Measurements from ENCODE around the gene FMN1. TPM values are rescaled to one million over a fixed set of nuclear protein-coding genes. Genes with fewer than 3 reads are reported as not detected.

Gene FMN1, protein sequence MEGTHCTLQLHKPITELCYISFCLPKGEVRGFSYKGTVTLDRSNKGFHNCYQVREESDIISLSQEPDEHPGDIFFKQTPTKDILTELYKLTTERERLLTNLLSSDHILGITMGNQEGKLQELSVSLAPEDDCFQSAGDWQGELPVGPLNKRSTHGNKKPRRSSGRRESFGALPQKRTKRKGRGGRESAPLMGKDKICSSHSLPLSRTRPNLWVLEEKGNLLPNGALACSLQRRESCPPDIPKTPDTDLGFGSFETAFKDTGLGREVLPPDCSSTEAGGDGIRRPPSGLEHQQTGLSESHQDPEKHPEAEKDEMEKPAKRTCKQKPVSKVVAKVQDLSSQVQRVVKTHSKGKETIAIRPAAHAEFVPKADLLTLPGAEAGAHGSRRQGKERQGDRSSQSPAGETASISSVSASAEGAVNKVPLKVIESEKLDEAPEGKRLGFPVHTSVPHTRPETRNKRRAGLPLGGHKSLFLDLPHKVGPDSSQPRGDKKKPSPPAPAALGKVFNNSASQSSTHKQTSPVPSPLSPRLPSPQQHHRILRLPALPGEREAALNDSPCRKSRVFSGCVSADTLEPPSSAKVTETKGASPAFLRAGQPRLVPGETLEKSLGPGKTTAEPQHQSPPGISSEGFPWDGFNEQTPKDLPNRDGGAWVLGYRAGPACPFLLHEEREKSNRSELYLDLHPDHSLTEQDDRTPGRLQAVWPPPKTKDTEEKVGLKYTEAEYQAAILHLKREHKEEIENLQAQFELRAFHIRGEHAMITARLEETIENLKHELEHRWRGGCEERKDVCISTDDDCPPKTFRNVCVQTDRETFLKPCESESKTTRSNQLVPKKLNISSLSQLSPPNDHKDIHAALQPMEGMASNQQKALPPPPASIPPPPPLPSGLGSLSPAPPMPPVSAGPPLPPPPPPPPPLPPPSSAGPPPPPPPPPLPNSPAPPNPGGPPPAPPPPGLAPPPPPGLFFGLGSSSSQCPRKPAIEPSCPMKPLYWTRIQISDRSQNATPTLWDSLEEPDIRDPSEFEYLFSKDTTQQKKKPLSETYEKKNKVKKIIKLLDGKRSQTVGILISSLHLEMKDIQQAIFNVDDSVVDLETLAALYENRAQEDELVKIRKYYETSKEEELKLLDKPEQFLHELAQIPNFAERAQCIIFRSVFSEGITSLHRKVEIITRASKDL (N-terminal part only)
- 1.7 TPM for polyA plus RNA-seq (2013, experiment 1 of 4)
- polyA plus RNA-seq (2013, experiment 2 of 4) = 1.9 TPM
- 1.2 TPM for polyA plus RNA-seq (2013, experiment 3 of 4)
- polyA plus RNA-seq (2013, experiment 4 of 4) = 2.3 TPM

DNA sequence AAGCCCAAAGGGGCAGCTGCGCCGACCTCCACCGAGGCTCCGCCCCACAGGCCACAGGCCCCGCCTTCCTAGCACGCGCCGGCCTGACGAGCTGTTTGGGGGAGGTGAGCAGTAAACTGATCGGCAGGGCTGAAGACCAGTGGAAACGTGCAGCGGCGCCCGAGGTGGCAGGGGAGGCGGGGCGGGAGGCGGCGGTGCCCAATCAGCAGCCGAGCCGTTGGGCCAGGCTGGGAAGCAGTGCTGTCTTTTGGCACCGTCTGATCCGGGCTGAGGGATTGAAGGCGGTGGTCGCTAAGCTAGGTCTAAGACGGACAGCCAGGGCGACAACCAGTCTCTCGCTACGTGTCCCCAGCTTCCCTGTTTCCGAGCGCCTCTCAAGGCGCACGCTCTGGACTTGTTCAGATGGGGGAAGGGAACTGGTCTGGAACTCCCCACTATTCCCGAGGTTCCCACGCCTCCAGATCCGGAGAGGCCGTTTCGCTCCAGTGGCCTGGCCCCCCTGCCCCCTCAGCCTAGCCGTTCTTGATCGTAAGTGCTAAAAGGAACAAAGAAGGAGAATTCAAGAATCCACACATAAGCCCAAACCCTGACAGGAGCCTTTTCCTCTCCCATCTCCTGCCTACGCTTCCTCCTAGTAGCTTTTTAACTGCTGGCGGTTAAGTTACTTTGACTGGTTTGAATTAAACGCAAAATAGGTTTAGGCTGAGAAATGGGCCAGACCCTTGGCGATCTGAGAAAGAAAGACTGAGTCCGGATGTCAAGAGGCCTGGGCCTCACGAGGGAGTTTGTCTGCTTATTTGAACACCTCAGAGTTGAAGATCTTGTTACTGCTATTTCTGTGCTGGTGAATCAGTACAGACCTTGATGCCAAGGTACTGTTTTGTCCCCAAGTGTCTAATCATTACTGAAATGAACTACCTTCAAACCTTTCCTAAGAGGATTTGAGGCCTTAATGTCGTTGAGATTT lies at the start of gene FMN1:
FMN1 (minus strand) TSS at position 11 of the 967 bp plus-strand sequence. CDS start 39,800 bp downstream, outside the sequence.
- no peaks in the 10 kb centered on the region for H3K36me3 ChIP-seq (ENCODE audit: control insufficient read depth, insufficient read depth, low read length)
- H3K9me3 ChIP-seq (ENCODE audit: control insufficient read depth, low read length) = no peaks in the 10 kb centered on the region
- H3K27me3 ChIP-seq (ENCODE audit: control insufficient read depth, insufficient read depth, low read length, poor library complexity, severe bottlenecking) = no peaks in the 10 kb centered on the region
- peaks cover 19% of the 10 kb centered on the region for H3K4me1 ChIP-seq (ENCODE audit: control insufficient read depth, insufficient read depth, low read length)
- peak within 1 kb of the TSS; percentile 44 for H3K27ac ChIP-seq (ENCODE audit: insufficient read depth, low read depth, low read length, poor library complexity, severe bottlenecking)
- WGBS, 2 experiments = 11 to 13% methylated on average over 46 of the region's 46 CpGs
- peak within 1 kb of the TSS; percentile 42 for H3K4me3 ChIP-seq (ENCODE audit: insufficient read depth, low read depth, low read length)

DNA sequence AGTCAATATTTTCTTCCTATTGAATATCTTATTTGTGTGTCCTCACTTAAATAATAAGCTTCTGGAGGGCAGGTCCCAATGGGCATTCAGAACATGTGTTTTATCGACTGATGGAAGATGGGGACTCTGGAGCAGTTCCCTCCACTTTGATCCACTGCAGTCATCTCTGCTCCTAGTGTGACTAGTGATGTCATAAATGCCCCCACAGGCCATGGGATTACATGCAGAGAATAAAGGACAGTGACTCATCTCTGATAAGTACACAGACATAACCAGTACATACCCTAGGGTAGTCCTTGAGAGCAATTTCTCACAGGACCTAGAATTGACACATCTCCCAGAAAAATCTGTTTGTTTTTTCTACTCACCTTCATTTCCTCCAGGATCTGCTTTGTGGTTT lies 49.4 kb upstream of the FMN1 start:
- Histone ChIP-seq H3K9me3 (ENCODE audit: control insufficient read depth, low read length) (no peaks in the 10 kb centered on the region), H3K27ac (ENCODE audit: insufficient read depth, low read depth, low read length, poor library complexity, severe bottlenecking) (no peak overlapping the region), H3K4me3 (ENCODE audit: insufficient read depth, low read depth, low read length) (no peak overlapping the region), H3K4me1 (ENCODE audit: control insufficient read depth, insufficient read depth, low read length) (no peaks in the 10 kb centered on the region), H3K27me3 (ENCODE audit: control insufficient read depth, insufficient read depth, low read length, poor library complexity, severe bottlenecking) (no peaks in the 10 kb centered on the region), H3K36me3 (ENCODE audit: control insufficient read depth, insufficient read depth, low read length) (no peaks in the 10 kb centered on the region)
- WGBS, 2 experiments = 94 to 100% methylated on average over 1 of the region's 1 CpG

DNA sequence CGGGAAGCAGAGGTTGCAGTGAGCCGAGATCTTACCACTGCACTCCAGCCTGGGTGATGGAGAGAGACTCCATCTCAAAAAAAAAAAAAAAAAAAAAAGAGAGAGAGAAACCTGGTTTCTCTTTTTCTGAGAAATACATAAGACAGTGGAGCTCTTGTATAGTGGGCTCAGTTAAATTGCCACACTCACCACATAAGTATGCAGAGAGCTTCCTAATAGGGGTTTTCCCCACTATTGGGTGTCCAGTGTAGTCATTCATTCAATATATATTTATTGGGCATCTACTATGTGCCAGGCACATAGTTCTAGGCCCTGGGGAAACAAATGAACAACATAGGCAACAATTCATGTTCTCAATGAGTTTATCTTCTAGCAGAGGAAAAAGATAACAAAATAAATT lies 48.9 kb upstream of the FMN1 start:
- no peaks in the 10 kb centered on the region for H3K27me3 ChIP-seq (ENCODE audit: control insufficient read depth, insufficient read depth, low read length, poor library complexity, severe bottlenecking)
- H3K27ac ChIP-seq (ENCODE audit: insufficient read depth, low read depth, low read length, poor library complexity, severe bottlenecking) = no peak overlapping the region
- WGBS, 2 experiments = 91 to 98% methylated on average over 2 of the region's 2 CpGs
- H3K9me3 ChIP-seq (ENCODE audit: control insufficient read depth, low read length) = no peaks in the 10 kb centered on the region
- no peaks in the 10 kb centered on the region for H3K4me1 ChIP-seq (ENCODE audit: control insufficient read depth, insufficient read depth, low read length)
- H3K4me3 ChIP-seq (ENCODE audit: insufficient read depth, low read depth, low read length) = no peak overlapping the region
- no peaks in the 10 kb centered on the region for H3K36me3 ChIP-seq (ENCODE audit: control insufficient read depth, insufficient read depth, low read length)

DNA sequence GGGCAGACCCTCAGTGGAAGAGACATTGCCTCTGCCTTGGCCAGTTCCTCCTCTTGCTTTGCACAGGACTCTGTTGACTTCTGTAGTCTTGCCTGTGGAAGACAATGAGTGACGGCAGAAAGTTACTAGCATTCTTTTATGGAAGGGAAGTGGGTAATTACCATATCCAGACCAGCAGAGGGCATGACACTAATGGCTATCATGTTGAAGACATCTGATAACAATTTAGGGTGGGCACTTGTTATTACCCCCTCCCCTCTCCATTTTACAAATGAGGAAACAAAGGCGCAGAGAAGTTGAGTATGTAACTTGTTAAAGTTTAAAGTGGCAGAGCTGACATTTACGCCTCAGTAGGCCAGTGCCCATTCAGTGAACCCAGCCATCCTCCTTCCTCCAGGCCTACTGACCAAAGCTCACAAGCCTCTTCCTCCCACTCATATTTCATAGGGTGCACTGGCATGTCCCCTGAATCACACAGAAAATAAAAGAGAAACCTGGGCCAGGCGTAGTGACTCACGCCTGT lies 48.2 kb upstream of the FMN1 start:
- H3K4me1 ChIP-seq (ENCODE audit: control insufficient read depth, insufficient read depth, low read length) = no peaks in the 10 kb centered on the region
- H3K27ac ChIP-seq (ENCODE audit: insufficient read depth, low read depth, low read length, poor library complexity, severe bottlenecking) = peak overlapping the region; percentile 27
- H3K4me3 ChIP-seq (ENCODE audit: insufficient read depth, low read depth, low read length) = no peak overlapping the region
- no peaks in the 10 kb centered on the region for H3K36me3 ChIP-seq (ENCODE audit: control insufficient read depth, insufficient read depth, low read length)
- no peaks in the 10 kb centered on the region for H3K9me3 ChIP-seq (ENCODE audit: control insufficient read depth, low read length)
- 76 to 86% methylated on average over 4 to 5 of the region's 5 CpGs for WGBS, 2 experiments
- H3K27me3 ChIP-seq (ENCODE audit: control insufficient read depth, insufficient read depth, low read length, poor library complexity, severe bottlenecking) = no peaks in the 10 kb centered on the region

DNA sequence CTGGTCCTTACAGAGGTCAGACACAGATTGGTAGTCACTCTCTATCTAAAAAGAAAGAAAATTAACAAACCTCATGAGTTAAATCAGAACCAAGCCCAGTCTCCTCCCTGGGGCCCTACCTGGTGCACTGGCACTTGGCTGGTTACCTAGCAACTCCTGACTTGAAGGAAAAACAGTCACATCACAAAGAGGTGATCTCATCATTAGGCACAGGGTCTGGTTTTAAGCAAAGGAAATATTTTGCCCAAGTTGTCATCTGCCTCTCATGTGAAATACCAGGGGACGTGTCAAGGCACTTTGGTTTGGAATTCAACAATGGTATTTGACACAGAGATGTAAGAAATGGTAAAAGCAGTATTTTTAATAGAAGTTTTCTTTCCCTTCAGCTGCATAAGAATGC lies 47.7 kb upstream of the FMN1 start:
- Histone ChIP-seq H3K36me3 (ENCODE audit: control insufficient read depth, insufficient read depth, low read length) (no peaks in the 10 kb centered on the region), H3K27me3 (ENCODE audit: control insufficient read depth, insufficient read depth, low read length, poor library complexity, severe bottlenecking) (no peaks in the 10 kb centered on the region), H3K4me1 (ENCODE audit: control insufficient read depth, insufficient read depth, low read length) (no peaks in the 10 kb centered on the region), H3K4me3 (ENCODE audit: insufficient read depth, low read depth, low read length) (no peak overlapping the region), H3K9me3 (ENCODE audit: control insufficient read depth, low read length) (no peaks in the 10 kb centered on the region), H3K27ac (ENCODE audit: insufficient read depth, low read depth, low read length, poor library complexity, severe bottlenecking) (peak overlapping the region; percentile 27)
- WGBS, 2 experiments = 88 to 89% methylated on average over 1 of the region's 1 CpG

DNA sequence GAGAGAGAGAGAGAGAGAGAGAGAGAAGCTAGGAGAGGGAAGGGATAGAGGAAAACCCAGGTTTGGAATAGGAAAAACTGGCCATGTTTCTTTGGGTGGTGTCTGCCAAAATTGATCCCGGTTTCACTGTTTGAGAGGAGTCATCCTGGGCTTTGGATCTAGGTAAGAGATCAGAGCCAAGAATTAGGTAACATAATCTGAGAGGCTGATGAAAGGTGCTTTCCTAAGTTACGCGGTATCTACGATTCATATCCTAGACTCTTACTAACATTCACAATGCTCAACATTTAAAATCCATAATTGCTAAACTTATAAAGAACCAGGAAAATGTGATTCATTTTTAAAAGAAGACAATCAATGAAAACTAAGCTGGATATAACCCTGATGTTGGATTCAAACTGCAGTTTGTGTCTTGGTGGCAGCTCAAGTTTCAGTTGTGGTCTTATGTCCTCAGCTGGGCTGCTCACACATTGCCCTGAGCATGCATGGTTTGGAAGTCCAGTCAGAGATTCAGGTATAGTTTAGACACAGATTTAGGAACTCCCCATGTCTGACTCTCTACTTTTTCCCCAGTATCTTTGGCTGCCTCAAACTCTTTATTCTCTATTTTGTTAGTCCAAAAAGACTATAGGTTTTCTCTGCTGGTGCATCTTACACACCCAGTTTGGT lies 42.5 kb upstream of the FMN1 start:
- H3K4me3 ChIP-seq (ENCODE audit: insufficient read depth, low read depth, low read length) = no peak overlapping the region
- no peaks in the 10 kb centered on the region for H3K27me3 ChIP-seq (ENCODE audit: control insufficient read depth, insufficient read depth, low read length, poor library complexity, severe bottlenecking)
- no peaks in the 10 kb centered on the region for H3K36me3 ChIP-seq (ENCODE audit: control insufficient read depth, insufficient read depth, low read length)
- no peaks in the 10 kb centered on the region for H3K4me1 ChIP-seq (ENCODE audit: control insufficient read depth, insufficient read depth, low read length)
- 92 to 93% methylated on average over 1 to 2 of the region's 4 CpGs for whole genome bisulfite sequencing, 2 experiments
- no peaks in the 10 kb centered on the region for H3K9me3 ChIP-seq (ENCODE audit: control insufficient read depth, low read length)
- no peak overlapping the region for H3K27ac ChIP-seq (ENCODE audit: insufficient read depth, low read depth, low read length, poor library complexity, severe bottlenecking)

DNA sequence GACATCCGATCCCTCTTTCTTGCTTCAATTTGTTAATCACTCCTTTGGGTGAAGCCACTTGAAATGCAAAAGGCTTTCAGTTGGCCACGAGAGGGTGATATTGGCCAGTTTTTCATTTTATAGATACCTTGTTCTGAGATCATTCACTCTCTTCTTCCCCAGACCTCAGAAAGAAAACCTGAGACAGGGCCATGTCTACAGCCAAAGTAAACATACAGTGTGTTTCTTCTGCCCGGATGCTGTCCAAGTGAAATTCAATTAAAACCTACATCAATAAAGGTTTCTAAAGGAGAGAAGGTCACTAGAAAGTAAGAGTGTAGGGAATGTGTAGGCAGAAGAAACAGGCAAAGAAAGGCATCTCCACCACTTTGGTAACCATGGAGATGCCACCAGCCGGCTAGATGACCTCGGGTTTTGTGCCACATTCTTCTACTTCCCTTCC lies 39.5 kb upstream of the FMN1 start:
- H3K27me3 ChIP-seq (ENCODE audit: control insufficient read depth, insufficient read depth, low read length, poor library complexity, severe bottlenecking) = no peaks in the 10 kb centered on the region
- WGBS, 2 experiments = 67 to 70% methylated on average over 4 to 5 of the region's 5 CpGs

DNA sequence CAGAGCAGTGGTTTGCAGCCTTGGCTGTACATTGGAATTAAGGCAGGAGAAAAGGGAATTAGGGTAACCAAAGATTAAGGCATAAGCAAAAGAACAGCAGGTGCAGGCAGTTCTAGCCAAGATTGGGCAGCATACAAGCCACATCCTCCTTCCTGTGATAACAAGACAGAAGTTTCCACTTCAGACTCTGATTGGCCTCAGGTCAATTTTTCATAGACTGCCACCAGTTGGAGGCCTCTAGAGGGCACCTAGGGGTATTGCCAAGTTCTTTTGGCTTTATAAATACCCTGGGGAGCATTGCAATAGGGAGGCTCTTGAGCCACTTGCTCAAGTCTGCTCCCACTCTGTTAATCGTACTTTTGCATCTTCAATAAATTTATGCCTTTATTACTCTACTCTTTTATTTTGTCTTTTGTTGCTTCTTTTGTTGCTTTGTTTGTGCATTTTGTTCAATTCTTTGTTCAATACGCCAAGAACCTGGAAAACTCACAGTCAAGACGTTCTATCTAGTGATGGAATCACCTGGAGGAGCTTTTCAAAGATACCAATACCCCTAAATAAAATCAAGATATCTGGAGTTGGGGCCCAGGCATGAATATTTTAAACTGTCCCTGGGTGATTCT lies 32.2 kb upstream of the FMN1 start:
- Histone ChIP-seq H3K27me3 (ENCODE audit: control insufficient read depth, insufficient read depth, low read length, poor library complexity, severe bottlenecking) (no peaks in the 10 kb centered on the region), H3K9me3 (ENCODE audit: control insufficient read depth, low read length) (no peaks in the 10 kb centered on the region), H3K27ac (ENCODE audit: insufficient read depth, low read depth, low read length, poor library complexity, severe bottlenecking) (no peak overlapping the region), H3K4me3 (ENCODE audit: insufficient read depth, low read depth, low read length) (no peak overlapping the region), H3K36me3 (ENCODE audit: control insufficient read depth, insufficient read depth, low read length) (no peaks in the 10 kb centered on the region), H3K4me1 (ENCODE audit: control insufficient read depth, insufficient read depth, low read length) (no peaks in the 10 kb centered on the region)
- 96 to 98% methylated on average over 3 of the region's 3 CpGs for WGBS, 2 experiments

More for the DNA sequence above, 39.5 kb upstream of the FMN1 start:
- Histone ChIP-seq H3K4me1 (ENCODE audit: control insufficient read depth, insufficient read depth, low read length) (no peaks in the 10 kb centered on the region), H3K36me3 (ENCODE audit: control insufficient read depth, insufficient read depth, low read length) (no peaks in the 10 kb centered on the region), H3K9me3 (ENCODE audit: control insufficient read depth, low read length) (no peaks in the 10 kb centered on the region), H3K4me3 (ENCODE audit: insufficient read depth, low read depth, low read length) (no peak overlapping the region), H3K27ac (ENCODE audit: insufficient read depth, low read depth, low read length, poor library complexity, severe bottlenecking) (no peak overlapping the region)
